PFSK-1 (cell line): ENCODE data around the gene SLC7A4.

Source experiments
- FOXP2 ChIP-seq: optimal IDR thresholded peaks from 2 replicates; pipeline ENCODE3; 2011; ENCODE audit warnings: borderline replicate concordance, control low read depth, inconsistent platforms; ENCODE audit not compliant: insufficient read depth; ENCODE audit errors: extremely low read length, extremely low read depth
- POLR2AphosphoS5 ChIP-seq: IDR thresholded peaks from 2 replicates; pipeline ENCODE4 v1.6.1; 2012; ENCODE audit warnings: low read depth, mild to moderate bottlenecking, control low read depth, low read length, moderate library complexity
- REST ChIP-seq, 2 experiments: IDR thresholded peaks; 2 replicates each; pipeline versions ENCODE4 v1.6.1 to v1.8.0; 2011 to 2012; ENCODE audit warnings: low read depth in 2 of 2, low read length in 2 of 2, control low read depth in 1 of 2, inconsistent platforms in 1 of 2, mild to moderate bottlenecking in 1 of 2, moderate library complexity in 1 of 2; ENCODE audit not compliant: insufficient read depth in 1 of 2
- SIN3A ChIP-seq: IDR thresholded peaks from 2 replicates; pipeline ENCODE4 v1.6.1; 2012; ENCODE audit warnings: mild to moderate bottlenecking, low read length, moderate library complexity, borderline replicate concordance; ENCODE audit not compliant: insufficient read depth
- TAF1 ChIP-seq: IDR thresholded peaks from 2 replicates; pipeline ENCODE4 v1.6.1; 2012; ENCODE audit warnings: low read length, control low read depth, borderline replicate concordance; ENCODE audit not compliant: insufficient read depth

The SLC7A4 gene

GRCh38 chr22:21014726-21015465, 17.5 kb downstream of the SLC7A4 start, which contains the start of gene P2RX6:
Gene P2RX6 (plus strand): TSS chr22:21015165. CDS start chr22:21015175, 10 bp downstream.
- TF ChIP-seq REST (IDR thresholded peaks at IDR 0.05; ENCODE audit: insufficient read depth in 1 of 2, low read depth in 2 of 2, low read length in 2 of 2), result no peak
- peak; percentile 66; the same call in 1 of the 2 replicates for TF ChIP-seq TAF1
- TF ChIP-seq POLR2AphosphoS5, result peak; percentile 67; the same call in 1 of the 2 replicates
- no peak; the same call in 1 of the 2 replicates for TF ChIP-seq SIN3A
- TF ChIP-seq FOXP2, result peak; percentile 22

- TF ChIP-seq TAF1, result 0 out of 2 replicates have a peak, but pooled peaks have one; percentile 31
- no peak; a peak in 1 of 4 replicates for TF ChIP-seq REST (IDR thresholded peaks at IDR 0.05; ENCODE audit: insufficient read depth in 1 of 2, low read depth in 2 of 2, low read length in 2 of 2)
- TF ChIP-seq FOXP2, result peak; percentile 93
- TF ChIP-seq SIN3A, result 0 out of 2 replicates have a peak, but pooled peaks have one; percentile 66
Observed at GRCh38 chr22:21014202-21014725, 18.1 kb downstream of the SLC7A4 start.

- TF ChIP-seq TAF1, result no peak
- no peak for TF ChIP-seq FOXP2
- TF ChIP-seq SIN3A, result no peak
- peak; percentile 49; the same call in 1 of the 2 replicates for TF ChIP-seq POLR2AphosphoS5
- TF ChIP-seq REST (IDR thresholded peaks at IDR 0.05; ENCODE audit: insufficient read depth in 1 of 2, low read depth in 2 of 2, low read length in 2 of 2), result peak; percentile 45 to 68; a peak in 2 of 4 replicates
Observed at GRCh38 chr22:21013657-21014201, 18.6 kb downstream of the SLC7A4 start.

- TF ChIP-seq TAF1 (no peak), REST (IDR thresholded peaks at IDR 0.05; ENCODE audit: insufficient read depth in 1 of 2, low read depth in 2 of 2, low read length in 2 of 2) (no peak), POLR2AphosphoS5 (no peak), SIN3A (no peak), FOXP2 (no peak)
Observed at GRCh38 chr22:21012446-21013407, 19.6 kb downstream of the SLC7A4 start.
